ENCODE results near the gene SARNP.

Gene SARNP

DNA sequence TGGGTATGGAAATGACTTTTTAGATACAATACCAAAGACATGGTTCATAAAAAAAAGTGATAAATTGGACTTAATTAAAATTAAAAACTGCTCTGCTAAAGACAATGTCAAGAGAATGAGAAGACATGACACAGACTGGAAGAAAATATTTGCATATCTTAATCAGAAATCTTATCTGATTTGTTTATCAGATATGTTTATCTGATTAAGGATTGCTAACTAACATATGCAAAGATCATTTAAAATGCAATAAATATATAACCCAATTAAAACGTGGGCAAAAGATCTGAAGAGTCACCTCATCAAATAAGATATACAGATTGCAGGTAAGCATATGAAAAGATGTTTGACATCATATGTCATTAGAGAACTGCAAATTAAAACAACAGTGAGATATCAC is 35.2 kb upstream of the SARNP start:
- no peak for DNase-seq (ENCODE audit: low spot score)
- no peak overlapping the region for H3K27ac ChIP-seq
- TF ChIP-seq, protein P1, sequence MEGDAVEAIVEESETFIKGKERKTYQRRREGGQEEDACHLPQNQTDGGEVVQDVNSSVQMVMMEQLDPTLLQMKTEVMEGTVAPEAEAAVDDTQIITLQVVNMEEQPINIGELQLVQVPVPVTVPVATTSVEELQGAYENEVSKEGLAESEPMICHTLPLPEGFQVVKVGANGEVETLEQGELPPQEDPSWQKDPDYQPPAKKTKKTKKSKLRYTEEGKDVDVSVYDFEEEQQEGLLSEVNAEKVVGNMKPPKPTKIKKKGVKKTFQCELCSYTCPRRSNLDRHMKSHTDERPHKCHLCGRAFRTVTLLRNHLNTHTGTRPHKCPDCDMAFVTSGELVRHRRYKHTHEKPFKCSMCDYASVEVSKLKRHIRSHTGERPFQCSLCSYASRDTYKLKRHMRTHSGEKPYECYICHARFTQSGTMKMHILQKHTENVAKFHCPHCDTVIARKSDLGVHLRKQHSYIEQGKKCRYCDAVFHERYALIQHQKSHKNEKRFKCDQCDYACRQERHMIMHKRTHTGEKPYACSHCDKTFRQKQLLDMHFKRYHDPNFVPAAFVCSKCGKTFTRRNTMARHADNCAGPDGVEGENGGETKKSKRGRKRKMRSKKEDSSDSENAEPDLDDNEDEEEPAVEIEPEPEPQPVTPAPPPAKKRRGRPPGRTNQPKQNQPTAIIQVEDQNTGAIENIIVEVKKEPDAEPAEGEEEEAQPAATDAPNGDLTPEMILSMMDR (conservative IDR thresholded peaks at IDR 0.05; ENCODE audit: low read depth): no peak
- CTCF ChIA-PET: interaction anchor here (1.3 kb wide), 1 partner anchor 14 kb away, joined by 4 read pairs; no protein-coding TSS in a partner anchor
- POLR2A ChIA-PET (ENCODE audit: low non-redundant PET): no interaction called here

DNA sequence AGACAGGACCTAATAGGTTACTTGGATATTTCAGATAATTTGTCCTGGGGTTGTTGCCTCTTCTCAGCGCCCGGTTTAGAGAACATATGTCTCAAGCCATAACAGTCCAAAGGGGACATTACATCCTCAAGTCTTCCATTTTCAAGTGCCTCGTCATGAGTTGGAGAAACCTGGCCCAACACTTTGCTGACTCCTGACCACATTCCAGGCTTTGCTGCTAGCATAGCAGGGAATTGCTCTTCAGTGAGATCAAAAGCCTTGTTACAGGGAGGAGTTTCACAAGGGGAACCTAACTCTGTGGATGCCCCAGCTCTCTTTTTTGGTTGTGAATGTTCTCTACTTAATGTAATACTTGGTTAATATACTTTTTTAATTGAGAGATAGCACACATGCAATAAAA is 33.4 kb upstream of the SARNP start:
- no peak for DNase-seq (ENCODE audit: low spot score)
- TF ChIP-seq, protein P1 (conservative IDR thresholded peaks at IDR 0.05; ENCODE audit: low read depth): no peak
- CTCF ChIA-PET: no interaction called here
- POLR2A ChIA-PET (ENCODE audit: low non-redundant PET): no interaction called here
- no peak overlapping the region for H3K27ac ChIP-seq

DNA sequence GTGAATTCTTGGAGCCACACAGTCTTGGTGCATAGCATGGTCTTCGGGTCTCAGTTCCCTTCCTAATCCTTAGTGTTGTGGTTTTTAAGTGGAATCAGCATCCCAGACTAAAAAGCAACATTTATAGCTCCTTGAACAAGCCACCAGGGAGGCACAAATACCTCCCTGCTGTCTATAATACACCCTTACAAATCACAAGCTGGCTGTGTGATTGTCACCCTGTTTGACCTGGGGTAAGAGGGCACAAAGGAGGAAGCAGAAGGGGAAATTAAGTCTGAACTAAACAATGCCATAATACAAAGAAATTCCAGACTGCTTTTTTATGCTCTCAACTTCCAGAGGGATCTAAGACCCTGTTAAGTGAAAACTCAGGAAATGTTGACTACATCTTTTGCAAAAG is 32.9 kb upstream of the SARNP start:
- DNase-seq (ENCODE audit: low spot score): no peak
- POLR2A ChIA-PET (ENCODE audit: low non-redundant PET): no interaction called here
- TF ChIP-seq, protein P1 (conservative IDR thresholded peaks at IDR 0.05; ENCODE audit: low read depth): no peak
- no peak overlapping the region for H3K27ac ChIP-seq
- CTCF ChIA-PET: no interaction called here

DNA sequence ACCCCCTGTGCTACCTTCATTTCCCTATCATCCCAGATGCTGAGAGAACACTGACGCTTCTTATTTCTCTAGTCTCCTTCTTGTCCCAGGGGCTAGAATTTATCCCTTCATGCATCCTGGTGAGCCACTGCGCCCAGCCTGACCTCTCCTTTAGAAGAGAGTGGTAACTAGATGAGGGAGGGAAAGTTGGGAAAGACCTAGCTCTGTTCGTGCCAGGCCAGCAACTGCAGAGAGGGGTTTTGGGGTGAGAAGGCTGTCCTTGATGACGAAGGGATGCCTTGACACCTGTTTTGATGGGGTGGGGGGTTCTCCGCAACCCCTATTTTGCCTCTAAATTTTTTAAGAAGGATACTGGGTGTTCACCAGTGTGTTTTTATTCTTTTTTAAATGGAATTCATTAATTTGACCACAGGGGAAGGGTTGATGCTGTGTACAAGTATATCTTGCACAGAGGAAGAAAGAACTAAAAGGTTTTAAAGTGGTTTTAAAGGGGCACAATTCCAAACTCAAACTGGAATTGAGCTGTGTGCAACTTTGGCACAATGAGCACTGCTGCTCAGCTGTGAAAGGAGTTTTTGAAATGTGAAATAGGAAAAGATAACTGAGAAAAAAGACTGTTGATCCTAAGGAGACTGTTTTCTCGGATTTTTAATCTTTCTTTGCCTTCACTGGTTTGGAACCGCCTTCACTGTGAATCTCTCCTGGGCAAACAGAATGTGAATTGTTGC is 32.3 kb upstream of the SARNP start:
- TF ChIP-seq, protein P1 (conservative IDR thresholded peaks at IDR 0.05; ENCODE audit: low read depth): no peak
- ChIA-PET CTCF (interaction anchor here (0.6 kb wide), 1 partner anchor 699 kb away, joined by 3 read pairs; no protein-coding TSS in a partner anchor), POLR2A (ENCODE audit: low non-redundant PET) (no interaction called here)
- no peak overlapping the region for H3K27ac ChIP-seq
- DNase-seq (ENCODE audit: low spot score): no peak

DNA sequence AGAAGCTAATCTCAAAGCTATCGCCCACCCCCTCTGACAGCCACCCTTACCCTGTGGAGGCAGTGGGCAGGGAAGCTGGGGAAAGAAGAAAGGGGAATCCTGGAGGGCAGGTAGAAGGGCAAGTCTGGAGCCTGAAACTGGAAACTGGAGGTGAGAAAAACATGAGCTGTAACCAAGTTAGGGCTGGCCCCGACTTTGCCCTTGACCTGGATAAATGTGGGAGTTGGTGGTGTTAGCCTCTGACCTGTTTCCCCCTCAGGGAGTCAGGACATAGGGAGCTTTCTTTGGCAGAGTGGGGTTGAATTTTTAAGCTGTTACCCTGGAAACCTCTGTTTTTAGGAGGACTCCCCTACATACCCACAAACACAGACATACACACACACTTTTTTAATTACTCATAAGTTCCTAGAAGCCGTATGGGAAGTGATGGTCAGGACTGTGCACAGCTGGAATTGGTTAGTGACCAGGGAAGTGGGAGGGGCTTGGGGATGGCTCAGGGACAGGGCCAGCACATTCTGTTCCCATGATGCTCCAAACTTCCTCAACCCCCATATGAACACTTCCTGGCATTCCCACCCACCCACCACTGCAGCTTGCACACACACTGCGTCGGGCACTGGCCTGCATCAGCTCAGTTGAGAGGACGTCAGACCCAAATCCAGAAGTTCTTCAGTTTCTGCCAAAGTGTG is 30.2 kb upstream of the SARNP start:
- POLR2A ChIA-PET (ENCODE audit: low non-redundant PET): no interaction called here
- TF ChIP-seq, protein P1 (conservative IDR thresholded peaks at IDR 0.05; ENCODE audit: low read depth): no peak
- H3K27ac ChIP-seq: peak overlapping the region; percentile 96
- CTCF ChIA-PET: interaction anchor here (0.8 kb wide), 1 partner anchor 16 kb away, joined by 3 read pairs; no protein-coding TSS in a partner anchor
- DNase-seq (ENCODE audit: low spot score): peak; percentile 73

DNA sequence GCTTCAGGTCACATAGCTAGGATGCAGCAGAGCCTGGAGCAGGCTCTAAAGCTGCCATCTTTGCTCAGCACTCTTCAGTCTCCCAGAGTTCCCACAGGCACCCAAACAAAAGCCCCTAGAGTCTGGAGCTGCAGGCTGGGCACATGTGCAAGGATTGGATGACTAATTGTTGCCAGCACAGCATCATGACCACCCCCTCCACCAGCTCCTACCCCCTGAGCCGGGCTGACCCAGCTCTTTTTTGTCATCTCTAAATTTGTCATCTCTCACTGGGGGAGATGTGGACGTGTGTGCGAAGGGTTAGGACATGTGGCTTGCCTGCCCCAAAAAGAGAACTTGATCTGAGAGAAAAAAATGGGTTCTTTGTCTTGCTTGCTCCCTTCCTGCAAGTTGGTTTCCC is 29.5 kb upstream of the SARNP start:
- peak overlapping the region; percentile 96 for H3K27ac ChIP-seq
- ChIA-PET CTCF (interaction anchor here (0.8 to 1.1 kb wide), 2 partner anchors 16 to 38 kb away, joined by 3 to 4 read pairs; no protein-coding TSS in a partner anchor), POLR2A (ENCODE audit: low non-redundant PET) (no interaction called here)
- no peak for DNase-seq (ENCODE audit: low spot score)
- TF ChIP-seq, protein P1 (conservative IDR thresholded peaks at IDR 0.05; ENCODE audit: low read depth): no peak

Measured in RWPE1 (cell line).